HepG2 (cell line): ENCODE results near the gene KAT14. TPM values are rescaled to one million over a fixed set of nuclear protein-coding genes. Genes with fewer than 3 reads are reported as not detected.

ENCODE experiments used
- ATAC-seq: fragments of 200-7000 bp; cut with Tn5 transposase; 3 replicates; pipeline ENCODE4 v1.9.1; 2020; ENCODE audit warnings: mild to moderate bottlenecking, moderate library complexity
- BruUV-seq: library from RNA; stranded (reverse); fragments of 400-500 nt; replicated peaks from 2 replicates; lab custom pipeline; 2021; lab: Mats Ljungman, UMichigan
- CTCF ChIA-PET: fragments of 300-600 bp; formaldehyde crosslinking; extraction: SDS; loops from one replicate; lab custom pipeline; 2021; ENCODE audit warnings: low total read pairs, inconsistent platforms, low intra/inter-chr PET ratio; lab: Yijun Ruan, JAX
- POLR2A ChIA-PET: fragments of 350-600 bp; sonication (Branson Sonifier 250); formaldehyde crosslinking; loops from one replicate; lab custom pipeline; 2020; ENCODE audit warnings: antibody characterized with exemption, inconsistent platforms; lab: Yijun Ruan, JAX
- DNase-seq: peaks from one replicate; pipeline ENCODE4 v3.0.0-alpha.2; 2015; ENCODE audit warnings: low spot score
- FAIRE-seq: peaks from 3 replicates; lab custom pipeline; 2011; peaks lifted over from hg19 to GRCh38; lab: Jason Lieb, UNC
- H2AFZ ChIP-seq: one replicate; pipeline ENCODE4 v1.6.1; 2011; ENCODE audit warnings: low read length, inconsistent platforms
- H3K27ac ChIP-seq: fragments of 300-600 bp; 3 replicates; pipeline ENCODE4 v1.8.0; 2011; ENCODE audit warnings: mixed run types, mild to moderate bottlenecking, mixed read lengths, low read length, inconsistent platforms; ENCODE audit not compliant: insufficient read depth; ENCODE audit errors: extremely low read length
- H3K27me3 ChIP-seq, 2 experiments: fragments of 200-600 bp in 1 of 2; 2 replicates in 1 of 2; 3 replicates in 1 of 2; pipeline versions ENCODE4 v1.6.0 to v1.8.0; 2011; ENCODE audit warnings: low read length in 2 of 2, mild to moderate bottlenecking in 2 of 2, moderate library complexity in 2 of 2, inconsistent platforms in 1 of 2; ENCODE audit not compliant: insufficient read depth in 2 of 2, control insufficient read depth in 1 of 2
- H3K36me3 ChIP-seq, 2 experiments: fragments of 200-600 bp in 1 of 2; replicated peaks in 1 of 2; 2 replicates in 1 of 2; 3 replicates in 1 of 2; pipeline versions ENCODE4 v1.5.1 to v1.8.0; 2011; ENCODE audit warnings: low read length in 2 of 2, inconsistent platforms in 1 of 2; ENCODE audit not compliant: insufficient read depth in 2 of 2, control insufficient read depth in 1 of 2
- H3K4me1 ChIP-seq: 2 replicates; pipeline ENCODE4 v1.5.1; 2012; ENCODE audit warnings: low read length, inconsistent platforms; ENCODE audit not compliant: insufficient read depth
- H3K4me2 ChIP-seq: 2 replicates; pipeline ENCODE4 v1.6.0; 2011; ENCODE audit warnings: low read depth, low read length, inconsistent platforms
- H3K4me3 ChIP-seq, 3 experiments: fragments of 200-600 bp in 1 of 3; sonication (generic), shearing (Covaris generic) in 1 of 3; replicated peaks in 1 of 3; 2 replicates each; pipeline ENCODE4 v1.5.1; 2011 to 2016; ENCODE audit warnings: low read length in 3 of 3, inconsistent platforms in 2 of 3, low read depth in 2 of 3, mild to moderate bottlenecking in 2 of 3, control low read depth in 1 of 3, mixed read lengths in 1 of 3; ENCODE audit not compliant: insufficient read depth in 1 of 3
- H3K79me2 ChIP-seq: one replicate; pipeline ENCODE4 v1.6.1; 2011; ENCODE audit warnings: low read length, inconsistent platforms; ENCODE audit not compliant: insufficient read depth
- H3K9ac ChIP-seq: 2 replicates; pipeline ENCODE4 v1.6.0; 2011; ENCODE audit warnings: mild to moderate bottlenecking, low read depth, low read length, inconsistent platforms; ENCODE audit not compliant: insufficient read depth
- H3K9me3 ChIP-seq: 2 replicates; pipeline ENCODE4 v1.5.1; 2012; ENCODE audit warnings: mild to moderate bottlenecking, low read length
- H4K20me1 ChIP-seq: 2 replicates; pipeline ENCODE4 v1.6.0; 2011; ENCODE audit warnings: inconsistent platforms, mild to moderate bottlenecking, low read length, moderate library complexity; ENCODE audit not compliant: insufficient read depth
- AKAP8 ChIP-seq: sonication (generic); formaldehyde crosslinking; IDR thresholded peaks from 2 replicates; pipeline ENCODE4 v1.5.1; 2020; ENCODE audit warnings: mild to moderate bottlenecking, missing genetic modification reagents
- AKNA ChIP-seq: sonication (generic); formaldehyde crosslinking; IDR thresholded peaks from 2 replicates; pipeline ENCODE4 v1.4.0; 2020; ENCODE audit warnings: missing genetic modification reagents, borderline replicate concordance
- MAFK ChIP-seq, 2 experiments: IDR thresholded peaks in 1 of 2; conservative IDR thresholded peaks in 1 of 2; 2 replicates each; pipeline ENCODE4 v1.6.1; 2011; ENCODE audit warnings: improper control_type of control experiment in 2 of 2, low read length in 2 of 2
- MNT ChIP-seq: fragments of 450-650 bp; IDR thresholded peaks from 2 replicates; pipeline ENCODE4 v1.6.1; 2016
- ZBTB42 ChIP-seq: sonication (generic); formaldehyde crosslinking; IDR thresholded peaks from 2 replicates; pipeline ENCODE4 v1.5.0; 2020; ENCODE audit warnings: mild to moderate bottlenecking, missing genetic modification reagents
- ZNF546 ChIP-seq: sonication (generic); formaldehyde crosslinking; conservative IDR thresholded peaks from 2 replicates; pipeline ENCODE4 v1.8.1; 2023; ENCODE audit warnings: mild to moderate bottlenecking, missing genetic modification reagents
- WGBS: methylation state at CpG from one replicate; pipeline ENCODE4 v1.1.6; 2017; ENCODE audit warnings: low lambda C conversion rate; 5-methylcytosine and 5-hydroxymethylcytosine counted together
- in situ Hi-C: cut with HindIII; loops from 2 replicates; pipeline ENCODE4 v1.10.0; 2017; ENCODE audit warnings: low pct_unique_long_range_greater_than_20kb; ENCODE audit not compliant: extremely low pct_ligation_motif_present
- intact Hi-C: fragments of 100-400 bp; cut with micrococcal nuclease; formaldehyde crosslinking; loops from one replicate; pipeline ENCODE4 v1.10.0; 2022; ENCODE audit not compliant: unreplicated experiment
- polyA plus RNA-seq, 8 experiments: library from polyadenylated mRNA; depleted of rRNA in 3 of 8; stranded (reverse) in 7 of 8; unstranded in 1 of 8; fragments of >200 nt; fragmentation: Illumina TruSeq in 4 of 8; extraction: Trizol in 4 of 8; gene quantifications; 2 replicates each; pipeline versions ENCODE4 v1.2.1 to v1.2.3, GENCODE V29; 2011 to 2016; ENCODE audit warnings: low read depth in 4 of 8, missing spikeins in 1 of 8, mixed read lengths in 1 of 8; ENCODE audit not compliant: insufficient read depth in 1 of 8
- total RNA-seq, 5 experiments: library from RNA; depleted of rRNA; stranded (reverse); fragments of >200 nt; fragmentation: Illumina TruSeq; extraction: Trizol; gene quantifications; 2 replicates each; pipeline ENCODE4 v1.2.3, GENCODE V29; 2016; ENCODE audit warnings: low read depth in 1 of 5
- TF ChIP-seq, protein P1 (sequence below): sonication (generic); formaldehyde crosslinking; IDR thresholded peaks from 2 replicates; pipeline ENCODE4 v1.4.0; 2020; ENCODE audit warnings: missing genetic modification reagents; ENCODE audit errors: not compliant biosample characterization
- TF ChIP-seq, protein P2 (sequence below): IDR thresholded peaks from 2 replicates; pipeline ENCODE4 v1.6.1; 2016

Gene KAT14
- total and polyA plus RNA-seq, 2 of the 13 experiments (the other 11 are each of a cell fraction or from before 2014, with no cell fraction given) = 5.1 to 15.1 TPM

- Histone ChIP-seq H3K4me3 (no peak overlapping the region), H3K9ac (no peak overlapping the region), H3K27ac (no peak overlapping the region), H3K4me2 (no peak overlapping the region), H4K20me1 (no peaks in the 10 kb centered on the region), H3K4me1 (no peaks in the 10 kb centered on the region), H3K9me3 (no peaks in the 10 kb centered on the region), H3K79me2 (no peaks in the 10 kb centered on the region), H2AFZ (no peak overlapping the region), H3K36me3 (no peaks in the 10 kb centered on the region), H3K27me3 (peaks cover 0 to 36% of the 10 kb centered on the region in 2 experiments; a peak in 4 of 5 replicates)
- no peak for DNase-seq
- in situ Hi-C loops (no loop called here), intact Hi-C loops (no loop called here)
- POLR2A ChIA-PET = no interaction called here
- ATAC-seq = no peak
- CTCF ChIA-PET = no interaction called here
- TF ChIP-seq ZNF546 (CRISPR knock-in tag) = no peak
- TF ChIP-seq AKAP8 = no peak
- TF ChIP-seq ZBTB42 = no peak
- TF ChIP-seq, protein P1, sequence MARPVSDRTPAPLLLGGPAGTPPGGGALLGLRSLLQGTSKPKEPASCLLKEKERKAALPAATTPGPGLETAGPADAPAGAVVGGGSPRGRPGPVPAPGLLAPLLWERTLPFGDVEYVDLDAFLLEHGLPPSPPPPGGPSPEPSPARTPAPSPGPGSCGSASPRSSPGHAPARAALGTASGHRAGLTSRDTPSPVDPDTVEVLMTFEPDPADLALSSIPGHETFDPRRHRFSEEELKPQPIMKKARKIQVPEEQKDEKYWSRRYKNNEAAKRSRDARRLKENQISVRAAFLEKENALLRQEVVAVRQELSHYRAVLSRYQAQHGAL (CRISPR knock-in tag) = no peak
- TF ChIP-seq MAFK (conservative IDR thresholded peaks at IDR 0.05 in 1 of 2, IDR thresholded peaks at IDR 0.05 in 1 of 2; ENCODE audit: low read length in 2 of 2) = no peak
- FAIRE-seq = no peak
- WGBS = 7% methylated on average over 5 of the region's 5 CpGs
- BruUV-seq = no TSS peak
These were observed 77.9 kb downstream of the KAT14 start for GRCh38 chr20:18215566-18215965.

DNA sequence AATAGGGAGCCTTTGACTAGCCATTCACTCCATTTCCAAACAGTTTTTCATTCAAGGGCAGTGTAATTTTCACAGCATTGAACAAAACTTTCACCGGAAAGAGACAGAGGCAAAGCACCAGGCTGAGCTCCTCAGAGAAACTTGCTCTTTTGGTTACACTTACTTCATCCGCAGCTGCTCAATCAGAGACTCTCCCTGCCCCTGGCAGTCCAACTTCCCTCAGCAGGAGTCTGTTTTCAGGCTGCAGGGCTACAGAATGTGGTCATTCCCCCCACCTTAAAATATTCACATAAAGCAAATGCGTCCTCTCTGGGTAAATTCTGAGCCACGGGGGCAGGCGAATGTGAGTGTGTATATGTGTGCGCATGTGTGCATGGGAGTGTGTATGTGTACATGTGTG is 80.6 kb downstream of the KAT14 start:
- Histone ChIP-seq H3K9ac (no peak overlapping the region), H3K27me3 (peaks cover 0 to 35% of the 10 kb centered on the region in 2 experiments; a peak in 4 of 5 replicates), H3K79me2 (no peaks in the 10 kb centered on the region), H3K9me3 (no peaks in the 10 kb centered on the region), H3K27ac (no peak overlapping the region), H3K36me3 (no peaks in the 10 kb centered on the region), H4K20me1 (no peaks in the 10 kb centered on the region), H2AFZ (no peak overlapping the region), H3K4me3 (no peak overlapping the region), H3K4me2 (no peak overlapping the region), H3K4me1 (no peaks in the 10 kb centered on the region)
- WGBS = 37% methylated on average over 6 of the region's 6 CpGs
- POLR2A ChIA-PET = no interaction called here
- BruUV-seq = no TSS peak
- no peak for FAIRE-seq
- DNase-seq = no peak
- no peak for ATAC-seq
- CTCF ChIA-PET = no interaction called here
- intact Hi-C loops (no loop called here), in situ Hi-C loops (no loop called here)
- TF ChIP-seq, protein P2, sequence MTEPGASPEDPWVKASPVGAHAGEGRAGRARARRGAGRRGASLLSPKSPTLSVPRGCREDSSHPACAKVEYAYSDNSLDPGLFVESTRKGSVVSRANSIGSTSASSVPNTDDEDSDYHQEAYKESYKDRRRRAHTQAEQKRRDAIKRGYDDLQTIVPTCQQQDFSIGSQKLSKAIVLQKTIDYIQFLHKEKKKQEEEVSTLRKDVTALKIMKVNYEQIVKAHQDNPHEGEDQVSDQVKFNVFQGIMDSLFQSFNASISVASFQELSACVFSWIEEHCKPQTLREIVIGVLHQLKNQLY (CRISPR knock-in tag) = no peak
- TF ChIP-seq AKNA (no peak), MNT (no peak)
